ENCODE data around the gene MAN1C1.

MAN1C1 gene

GRCh38 chr1:25614501-25615171 lies 2.0 kb upstream of the MAN1C1 start:
- DNase-seq (ENCODE audit: low read depth in 2 of 2): no peak

GRCh38 chr1:25615172-25615541 lies 1.4 kb upstream of the MAN1C1 start:
- DNase-seq (ENCODE audit: low read depth in 2 of 2): no peak

GRCh38 chr1:25615563-25616094 lies 962 bp upstream of the MAN1C1 start:
- DNase-seq (ENCODE audit: low read depth in 2 of 2): no peak

- DNase-seq (ENCODE audit: low read depth in 2 of 2): peak in 1 of 2 donors; percentile 21
Measured at GRCh38 chr1:25616987-25617624, 515 bp downstream of the MAN1C1 start.

- peak in 1 of 2 donors; percentile 21 for DNase-seq (ENCODE audit: low read depth in 2 of 2)
Measured at GRCh38 chr1:25617625-25618432, 1.2 kb downstream of the MAN1C1 start.

- no peak for DNase-seq (ENCODE audit: low read depth in 2 of 2)
Measured at GRCh38 chr1:25618433-25618808, 1.8 kb downstream of the MAN1C1 start.

- peak; percentile 39 to 42 for DNase-seq (ENCODE audit: low read depth in 2 of 2)
Measured at GRCh38 chr1:25619101-25619890, 2.7 kb downstream of the MAN1C1 start.

GRCh38 chr1:25620211-25620610 lies 3.6 kb downstream of the MAN1C1 start:
- DNase-seq (ENCODE audit: low read depth in 2 of 2): no peak

- no peak for DNase-seq (ENCODE audit: low read depth in 2 of 2)
Measured at GRCh38 chr1:25620701-25621350, 4.2 kb downstream of the MAN1C1 start.

GRCh38 chr1:25621876-25622275 lies 5.3 kb downstream of the MAN1C1 start:
- no peak for DNase-seq (ENCODE audit: low read depth in 2 of 2)

- no peak for DNase-seq (ENCODE audit: low read depth in 2 of 2)
Measured at GRCh38 chr1:25622531-25622930, 5.9 kb downstream of the MAN1C1 start.

GRCh38 chr1:25623007-25623406 lies 6.4 kb downstream of the MAN1C1 start:
- no peak for DNase-seq (ENCODE audit: low read depth in 2 of 2)

GRCh38 chr1:25623731-25624130 lies 7.1 kb downstream of the MAN1C1 start:
- no peak for DNase-seq (ENCODE audit: low read depth in 2 of 2)

- DNase-seq (ENCODE audit: low read depth in 2 of 2): no peak
Measured at GRCh38 chr1:25624156-25624555, 7.6 kb downstream of the MAN1C1 start.

GRCh38 chr1:25624604-25625003 lies 8.0 kb downstream of the MAN1C1 start:
- DNase-seq (ENCODE audit: low read depth in 2 of 2): no peak

GRCh38 chr1:25626018-25626417 lies 9.4 kb downstream of the MAN1C1 start:
- DNase-seq (ENCODE audit: low read depth in 2 of 2): no peak

GRCh38 chr1:25628741-25629421 lies 12.3 kb downstream of the MAN1C1 start:
- DNase-seq (ENCODE audit: low read depth in 2 of 2): no peak

GRCh38 chr1:25629836-25630235 lies 13.2 kb downstream of the MAN1C1 start:
- DNase-seq (ENCODE audit: low read depth in 2 of 2): no peak

- no peak for DNase-seq (ENCODE audit: low read depth in 2 of 2)
Measured at GRCh38 chr1:25631750-25632485, 15.3 kb downstream of the MAN1C1 start.

- no peak for DNase-seq (ENCODE audit: low read depth in 2 of 2)
Measured at GRCh38 chr1:25634066-25634465, 17.5 kb downstream of the MAN1C1 start.

Data from stimulated activated CD4-positive, alpha-beta T cell treated with anti-CD3 and anti-CD28 coated beads, Interleukin-1b, Interleukin-23, amount 100 ng/mL, for 4 hours (primary cell).